HG03575 (cell line): Measurements from ENCODE around the gene PTGR1.

Experiments
- ATAC-seq: cut with Tn5 transposase; IDR thresholded peaks from one replicate; pipeline ENCODE4 v1.9.1; 2021; ENCODE audit not compliant: unreplicated experiment, insufficient number of reproducible peaks, low FRiP score; ENCODE audit errors: extremely low read depth

PTGR1 gene

GRCh38 chr9:111599092-111599954, at the start of gene PTGR1:
TSS of gene PTGR1 (minus strand) at chr9:111599647. CDS start at chr9:111597422, 2,225 bp downstream.
- ATAC-seq, result no peak

DNA sequence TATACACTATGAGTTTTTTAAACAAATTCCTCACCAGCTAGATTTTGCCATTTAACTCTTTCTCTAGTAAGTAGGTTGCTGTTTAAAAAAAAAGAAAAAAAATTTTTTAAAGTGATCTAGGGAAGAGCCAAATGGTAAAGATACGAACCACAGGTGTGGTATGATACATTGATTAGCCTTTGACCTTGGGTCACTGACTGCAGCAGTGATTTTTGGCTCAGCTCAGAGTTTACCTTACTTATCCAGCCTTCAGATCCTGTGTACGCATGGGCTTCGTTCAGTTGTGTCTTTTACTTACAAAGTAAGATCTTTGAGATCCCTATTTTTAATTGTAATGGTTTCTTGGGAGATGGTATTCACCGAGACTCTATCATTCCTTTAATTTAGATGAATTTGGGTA, 49.6 kb upstream of the PTGR1 start:
- ATAC-seq, result no peak

DNA sequence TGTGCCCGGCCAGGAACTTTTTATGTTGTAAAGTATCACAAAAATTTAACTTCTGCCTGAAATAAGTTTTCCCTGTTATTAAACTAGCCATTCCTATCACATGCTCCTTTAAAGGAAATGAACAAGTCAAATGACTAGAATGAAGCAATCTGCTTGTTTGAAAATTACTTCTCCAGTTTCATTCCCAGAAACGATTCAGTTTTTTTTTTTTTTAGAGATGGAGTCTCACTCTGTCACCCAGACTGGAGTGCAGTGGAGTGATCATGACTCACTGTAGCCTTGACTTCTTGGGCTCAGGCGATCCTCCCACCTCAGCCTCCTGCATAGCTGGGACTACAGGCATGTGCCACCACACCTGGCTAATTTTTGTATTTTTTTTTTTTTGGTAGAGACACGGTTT, 48.6 kb upstream of the PTGR1 start:
- ATAC-seq, result no peak

GRCh38 chr9:111646417-111646816, 47.0 kb upstream of the PTGR1 start:
- ATAC-seq, result no peak

- no peak for ATAC-seq
Observed at GRCh38 chr9:111645806-111646205, 46.4 kb upstream of the PTGR1 start.

- no peak for ATAC-seq
Observed at GRCh38 chr9:111644195-111644772, 44.8 kb upstream of the PTGR1 start.

GRCh38 chr9:111637421-111637950, 38.0 kb upstream of the PTGR1 start:
- ATAC-seq, result no peak

DNA sequence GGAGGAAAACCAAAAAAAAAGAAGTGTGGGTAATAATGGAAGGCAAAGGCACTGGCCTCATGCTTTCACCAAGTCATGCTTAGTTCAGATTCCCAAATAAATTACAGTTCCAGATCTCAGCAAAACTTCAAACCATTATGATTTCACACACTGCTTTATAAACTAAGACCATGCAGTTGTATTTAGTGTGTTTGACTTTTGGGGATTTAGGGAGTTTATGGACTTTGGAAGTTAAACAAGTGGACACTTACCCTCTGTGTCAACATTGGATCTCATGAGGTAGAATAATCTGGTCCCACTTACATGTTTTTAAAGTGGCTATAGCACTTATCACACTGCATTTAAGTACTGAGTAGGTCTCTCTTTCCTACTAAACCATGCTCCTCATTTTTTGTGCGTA, 35.4 kb upstream of the PTGR1 start:
- ATAC-seq, result no peak

GRCh38 chr9:111633389-111633736, 33.9 kb upstream of the PTGR1 start:
- ATAC-seq, result no peak

GRCh38 chr9:111632695-111633388, 33.4 kb upstream of the PTGR1 start:
- ATAC-seq, result no peak

DNA sequence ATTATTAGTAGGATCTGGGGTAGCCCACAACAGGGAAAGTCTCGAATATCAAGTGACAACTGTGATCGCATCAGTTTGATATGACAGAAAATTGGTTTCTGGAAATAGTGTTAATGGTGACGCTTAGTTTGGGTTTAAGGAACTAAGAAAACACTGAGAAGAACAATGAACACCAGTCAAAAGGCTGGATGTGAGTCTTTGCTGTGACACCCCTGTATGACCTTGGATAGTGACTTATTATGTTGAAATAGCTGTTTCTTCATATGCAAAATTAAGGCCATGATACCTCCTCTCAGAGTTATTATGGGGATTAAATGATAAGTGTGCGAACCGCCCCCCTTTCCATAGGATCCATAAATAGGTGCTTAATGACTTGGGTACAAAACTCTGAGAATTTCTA, 32.6 kb upstream of the PTGR1 start:
- ATAC-seq, result no peak

- ATAC-seq, result peak; percentile 91
Observed at GRCh38 chr9:111631214-111631971, 31.9 kb upstream of the PTGR1 start, which contains the start of gene DNAJC25. TSS of gene DNAJC25 (plus strand) at chr9:111631334. CDS start at chr9:111631408, 74 bp downstream.

- ATAC-seq, result no peak
Observed at GRCh38 chr9:111630964-111631213, 31.4 kb upstream of the PTGR1 start.

DNA sequence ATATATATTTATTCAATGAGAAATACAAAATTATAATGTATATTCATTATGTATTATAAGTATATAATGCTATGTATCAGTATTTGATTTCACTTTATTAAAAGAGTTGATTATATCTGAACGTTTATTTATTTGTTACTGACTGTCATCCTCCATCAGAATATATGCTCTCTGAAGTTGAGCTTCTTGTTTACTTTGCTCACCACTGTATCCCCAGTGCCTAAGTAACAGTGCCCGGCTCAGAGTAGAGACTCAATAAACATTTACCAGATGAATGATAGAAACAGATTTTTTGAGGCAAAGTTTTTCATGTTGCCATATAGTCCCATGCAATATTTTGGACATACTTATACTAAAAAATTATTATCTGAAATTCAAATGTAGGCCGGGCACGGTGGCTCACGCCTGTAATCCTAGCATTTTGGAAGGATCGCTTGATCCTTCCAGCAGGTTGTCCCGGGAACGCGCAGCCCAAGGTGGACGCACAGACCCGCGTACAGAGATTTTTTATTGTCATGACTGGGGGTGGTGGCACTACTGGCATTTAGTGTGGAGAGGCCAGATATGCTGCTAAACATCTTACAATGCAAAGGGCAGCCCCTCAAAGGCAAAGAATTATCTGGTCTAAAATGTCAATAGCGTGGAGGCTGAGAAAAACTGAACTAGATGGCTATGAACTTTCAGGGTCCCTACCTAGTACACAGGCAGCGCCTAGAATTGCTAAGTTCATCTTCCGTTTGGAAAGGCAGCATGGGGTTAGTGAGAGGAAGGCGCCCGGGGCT, 30.9 kb upstream of the PTGR1 start:
- ATAC-seq, result peak; percentile 5

DNA sequence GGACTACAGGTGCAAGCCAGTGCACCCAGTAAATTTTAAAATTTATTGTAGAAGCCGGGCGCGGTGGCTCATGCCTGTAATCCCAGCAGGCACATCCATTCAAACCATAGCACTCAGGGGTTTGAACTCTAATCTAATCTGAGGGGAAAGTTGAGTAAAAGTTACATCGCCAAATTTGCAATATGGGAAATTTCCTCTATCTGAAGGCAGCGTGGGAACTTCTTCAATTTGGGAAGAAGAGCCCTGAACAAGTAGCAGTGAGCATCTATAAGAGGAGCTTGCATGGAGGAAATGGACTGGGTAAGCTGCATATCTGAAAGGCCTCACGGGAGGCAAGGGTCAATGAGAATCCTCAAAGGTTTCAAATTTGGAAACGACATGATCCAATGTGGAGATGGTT, 29.0 kb upstream of the PTGR1 start:
- ATAC-seq, result no peak

- ATAC-seq, result no peak
Observed at GRCh38 chr9:111627260-111627963, 28.0 kb upstream of the PTGR1 start.

- no peak for ATAC-seq
Observed at GRCh38 chr9:111622626-111623025, 23.2 kb upstream of the PTGR1 start.

GRCh38 chr9:111621895-111622480, 22.5 kb upstream of the PTGR1 start:
- ATAC-seq, result no peak
